Testis (tissue), 2 donors: ENCODE results near the gene ZNF575.

Experiments
- CTCF ChIP-seq, 3 experiments: fragments of 450-650 bp in 2 of 3; fragments of 200-600 bp in 1 of 3; sonication (generic) in 1 of 3; IDR thresholded peaks; one replicate each; pipeline ENCODE4 v1.5.1; 2016 to 2019; ENCODE audit warnings: antibody characterized with exemption in 3 of 3, mild to moderate bottlenecking in 2 of 3, moderate library complexity in 1 of 3
- POLR2A ChIP-seq: fragments of 450-650 bp; IDR thresholded peaks from one replicate; pipeline ENCODE4 v1.6.1; 2017; ENCODE audit warnings: antibody characterized with exemption, mild to moderate bottlenecking, moderate library complexity

GRCh38 chr19:43548706-43549105 lies 15.7 kb downstream of the ZNF575 start:
- TF ChIP-seq POLR2A (no peak), CTCF (IDR thresholded peaks at IDR 0.05) (no peak)
